Measurements from ENCODE around the gene CTSL.
"Not testable (repeated sequence)": the region's sequence is repeated elsewhere in the genome, so short reads cannot be mapped to it uniquely, and the experiment has no call there.

The CTSL gene

GRCh38 chr9:87722393-87723088 lies 3.4 kb upstream of the CTSL start:
- DNase-seq (ENCODE audit: low read depth) = no peak

- DNase-seq (ENCODE audit: low read depth) = no peak
Measured at GRCh38 chr9:87725356-87725899, 491 bp upstream of the CTSL start.

GRCh38 chr9:87729246-87729645 lies 3.3 kb downstream of the CTSL start:
- DNase-seq (ENCODE audit: low read depth) = no peak

GRCh38 chr9:87731321-87731720 lies 5.4 kb downstream of the CTSL start:
- DNase-seq (ENCODE audit: low read depth) = no peak

- no peak for DNase-seq (ENCODE audit: low read depth)
Measured at GRCh38 chr9:87732344-87732743, 6.4 kb downstream of the CTSL start.

- DNase-seq (ENCODE audit: low read depth) = no peak
Measured at GRCh38 chr9:87732756-87733155, 6.8 kb downstream of the CTSL start.

GRCh38 chr9:87733273-87734052 lies 7.5 kb downstream of the CTSL start:
- DNase-seq (ENCODE audit: low read depth) = no peak

GRCh38 chr9:87734106-87734505 lies 8.2 kb downstream of the CTSL start:
- no peak for DNase-seq (ENCODE audit: low read depth)

- DNase-seq (ENCODE audit: low read depth) = no peak
Measured at GRCh38 chr9:87739546-87739945, 13.6 kb downstream of the CTSL start.

- DNase-seq (ENCODE audit: low read depth) = no peak
Measured at GRCh38 chr9:87740209-87740608, 14.3 kb downstream of the CTSL start.

GRCh38 chr9:87741326-87741725 lies 15.4 kb downstream of the CTSL start:
- no peak for DNase-seq (ENCODE audit: low read depth)

GRCh38 chr9:87741891-87742290 lies 16.0 kb downstream of the CTSL start:
- DNase-seq (ENCODE audit: low read depth) = no peak

GRCh38 chr9:87742813-87743428 lies 17.0 kb downstream of the CTSL start:
- DNase-seq (ENCODE audit: low read depth) = no peak

GRCh38 chr9:87744247-87744646 lies 18.3 kb downstream of the CTSL start:
- DNase-seq (ENCODE audit: low read depth) = not testable (repeated sequence)

- no peak for DNase-seq (ENCODE audit: low read depth)
Measured at GRCh38 chr9:87746186-87746585, 20.3 kb downstream of the CTSL start.

GRCh38 chr9:87748881-87749280 lies 23.0 kb downstream of the CTSL start:
- DNase-seq (ENCODE audit: low read depth) = no peak

GRCh38 chr9:87749335-87750035 lies 23.6 kb downstream of the CTSL start:
- DNase-seq (ENCODE audit: low read depth) = no peak

- no peak for DNase-seq (ENCODE audit: low read depth)
Measured at GRCh38 chr9:87750726-87751125, 24.8 kb downstream of the CTSL start.

- no peak for DNase-seq (ENCODE audit: low read depth)
Measured at GRCh38 chr9:87751423-87751822, 25.5 kb downstream of the CTSL start.

- DNase-seq (ENCODE audit: low read depth) = no peak
Measured at GRCh38 chr9:87751868-87752267, 25.9 kb downstream of the CTSL start.

- DNase-seq (ENCODE audit: low read depth) = no peak
Measured at GRCh38 chr9:87753313-87753712, 27.4 kb downstream of the CTSL start.

GRCh38 chr9:87758330-87758729 lies 32.4 kb downstream of the CTSL start:
- not testable (repeated sequence) for DNase-seq (ENCODE audit: low read depth)

Data from activated T-helper 1 cell treated with Interleukin-2 at 50 U/mL for 16 hours (primary cell).